ENCODE data around the gene TTLL8. TPM values are rescaled to one million over a fixed set of nuclear protein-coding genes. Genes with fewer than 3 reads are reported as not detected.

Gene TTLL8
- total and polyA plus RNA-seq, 2 of the 8 experiments (the other 6 are each of a cell fraction or from before 2014, with no cell fraction given): not detected

GRCh38 chr22:50015451-50016307, 42.4 kb downstream of the TTLL8 start (continued):
- TF ChIP-seq USF2 (IDR thresholded peaks at IDR 0.05; ENCODE audit: low read length) (no peak), GABPA (IDR thresholded peaks at IDR 0.05; ENCODE audit: borderline replicate concordance, insufficient read depth, low read length) (no peak), SP1 (IDR thresholded peaks at IDR 0.05; ENCODE audit: low read depth, low read length) (no peak), CEBPB (IDR thresholded peaks at IDR 0.05; ENCODE audit: low read depth, low read length) (no peak), ZNF274 (IDR thresholded peaks at IDR 0.05; ENCODE audit: borderline replicate concordance, extremely low read depth, low read length) (no peak), SUZ12 (IDR thresholded peaks at IDR 0.05; ENCODE audit: low read length) (no peak), EZH2 (IDR thresholded peaks at IDR 0.05; ENCODE audit: low read depth, low read length, severe bottlenecking) (no peak), CTBP2 (IDR thresholded peaks at IDR 0.05; ENCODE audit: borderline replicate concordance, insufficient read depth, insufficient read length, low read length) (no peak), TEAD4 (IDR thresholded peaks at IDR 0.05; ENCODE audit: low read depth, low read length) (no peak)

All from H1 (cell line).